ENCODE measurements around the gene P4HB.
A peak's percentile ranks its signal among the peaks of the same experiment; 100 is the strongest.
"Not testable (repeated sequence)": the region's sequence is repeated elsewhere in the genome, so short reads cannot be mapped to it uniquely, and the experiment has no call there.

P4HB gene

GRCh38 chr17:81844887-81845286, 15.4 kb downstream of the P4HB start:
- no peak for DNase-seq

GRCh38 chr17:81844327-81844851, 15.9 kb downstream of the P4HB start:
- no peak for DNase-seq

- DNase-seq: no peak
Observed at GRCh38 chr17:81843713-81844326, 16.5 kb downstream of the P4HB start.

GRCh38 chr17:81842725-81843504, 17.4 kb downstream of the P4HB start:
- DNase-seq: no peak

GRCh38 chr17:81842378-81842724, 18.0 kb downstream of the P4HB start:
- no peak for DNase-seq

- no peak for DNase-seq
Observed at GRCh38 chr17:81841866-81842265, 18.5 kb downstream of the P4HB start.

- no peak for DNase-seq
Observed at GRCh38 chr17:81840826-81841778, 19.2 kb downstream of the P4HB start.

- not testable (repeated sequence) for DNase-seq
Observed at GRCh38 chr17:81840059-81840458, 20.3 kb downstream of the P4HB start.

GRCh38 chr17:81839301-81839700, 21.0 kb downstream of the P4HB start:
- no peak for DNase-seq

GRCh38 chr17:81838753-81839255, 21.5 kb downstream of the P4HB start:
- no peak for DNase-seq

GRCh38 chr17:81837641-81838040, 22.7 kb downstream of the P4HB start:
- no peak for DNase-seq

- DNase-seq: no peak
Observed at GRCh38 chr17:81834831-81835267, 25.5 kb downstream of the P4HB start, which contains the start of gene PPP1R27. PPP1R27 (minus strand) TSS chr17:81835050; CDS start chr17:81834953, 97 bp downstream.

- DNase-seq: no peak
Observed at GRCh38 chr17:81833921-81834830, 26.2 kb downstream of the P4HB start.

GRCh38 chr17:81833160-81833920, 27.0 kb downstream of the P4HB start, which contains the start of gene MCRIP1:
MCRIP1 (minus strand) TSS chr17:81833291; CDS start chr17:81824506, 8,785 bp downstream.
- peak; percentile 95 for DNase-seq

- DNase-seq: peak; percentile 57
Observed at GRCh38 chr17:81832608-81833159, 27.7 kb downstream of the P4HB start.

- DNase-seq: peak; percentile 66
Observed at GRCh38 chr17:81831957-81832607, 28.3 kb downstream of the P4HB start.

GRCh38 chr17:81831563-81831956, 28.8 kb downstream of the P4HB start:
- DNase-seq: peak; percentile 29

GRCh38 chr17:81829858-81830257, 30.5 kb downstream of the P4HB start:
- no peak for DNase-seq

GRCh38 chr17:81828656-81829055, 31.7 kb downstream of the P4HB start:
- DNase-seq: no peak

Data from activated naive CD4-positive, alpha-beta T cell treated with Interleukin-2 at 50 U/mL for 16 hours (primary cell).